Mucosa of descending colon (tissue), 3 donors: ENCODE results near the gene BOC. TPM values are rescaled to one million over a fixed set of nuclear protein-coding genes. Genes with fewer than 3 reads are reported as not detected.

Experiments
- ATAC-seq: fragments of 200-7000 bp; cut with Tn5 transposase; one replicate; pipeline ENCODE4 v1.9.1; 2020; ENCODE audit warnings: mild to moderate bottlenecking, moderate library complexity
- DNase-seq, 3 donors: peaks; one replicate each; pipeline ENCODE4 v3.0.0-alpha.2; 2020
- H3K36me3 ChIP-seq: fragments of 200-600 bp; one replicate; pipeline ENCODE4 v1.8.0; 2021; ENCODE audit warnings: low read depth, mild to moderate bottlenecking
- H3K4me1 ChIP-seq: fragments of 200-600 bp; one replicate; pipeline ENCODE4 v1.8.0; 2021; ENCODE audit warnings: low read depth, mild to moderate bottlenecking
- H3K4me3 ChIP-seq: fragments of 200-600 bp; one replicate; pipeline ENCODE4 v1.8.0; 2021; ENCODE audit warnings: mild to moderate bottlenecking
- H3K9me3 ChIP-seq: fragments of 200-600 bp; one replicate; pipeline ENCODE4 v1.8.0; 2021; ENCODE audit warnings: mild to moderate bottlenecking
- CTCF ChIP-seq: fragments of 200-600 bp; IDR thresholded peaks from one replicate; pipeline ENCODE4 v1.8.0; 2022; ENCODE audit warnings: antibody characterized with exemption, mild to moderate bottlenecking
- intact Hi-C, 2 donors: fragments of 100-400 bp; cut with DNase I in 1 of 2; cut with micrococcal nuclease in 1 of 2; formaldehyde crosslinking; loops; one replicate each; pipeline versions ENCODE4 v1.11.0 to v1.11.1; 2022; cut with DNase I, micrococcal nuclease
- total RNA-seq, 3 donors: library from RNA; stranded (reverse); fragmentation: NEBNext Ultra II Directional in 2 of 3; extraction: Animal tissue kit (Norgen Biotek cat#: 25700) in 2 of 3; gene quantifications; one replicate each; pipeline versions ENCODE4 v1.2.1 to v1.2.4, GENCODE V29; 2021 to 2023
- donor health status: DM: no; HTN: no; CAD: no; lungs with moderate emphysema.
- donor health status: DM: no; HTN: no; CAD: no.
- donor health status: DM: no; HTN: yes; CAD: no.

BOC gene
- total RNA-seq, 3 donors from 2014 or later, result 4.9 to 70.9 (median 12.1) TPM

- intact Hi-C loops, result no loop called here
- H3K36me3 ChIP-seq, result no peaks in the 10 kb centered on the region
- no peak for TF ChIP-seq CTCF
- peaks cover 14% of the 10 kb centered on the region for H3K9me3 ChIP-seq
- DNase-seq, result no peak
- no peak overlapping the region for H3K4me3 ChIP-seq
- no peak for ATAC-seq
- no peaks in the 10 kb centered on the region for H3K4me1 ChIP-seq
Measured at GRCh38 chr3:113310960-113311359, 99.6 kb downstream of the BOC start.

- intact Hi-C loops, result no loop called here
- no peak overlapping the region for H3K4me3 ChIP-seq
- no peaks in the 10 kb centered on the region for H3K4me1 ChIP-seq
- DNase-seq (no peak), ATAC-seq (no peak)
- peaks cover 14% of the 10 kb centered on the region for H3K9me3 ChIP-seq
- no peaks in the 10 kb centered on the region for H3K36me3 ChIP-seq
- TF ChIP-seq CTCF, result no peak
Measured at GRCh38 chr3:113312416-113312815, 101.1 kb downstream of the BOC start.

- no peaks in the 10 kb centered on the region for H3K4me1 ChIP-seq
- TF ChIP-seq CTCF, result no peak
- DNase-seq (no peak), ATAC-seq (no peak)
- intact Hi-C loops, result no loop called here
- no peaks in the 10 kb centered on the region for H3K36me3 ChIP-seq
- H3K4me3 ChIP-seq, result no peak overlapping the region
- peaks cover 14% of the 10 kb centered on the region for H3K9me3 ChIP-seq
Measured at GRCh38 chr3:113314923-113315322, 103.6 kb downstream of the BOC start.

- no peak for DNase-seq
- no peak overlapping the region for H3K4me3 ChIP-seq
- no peaks in the 10 kb centered on the region for H3K4me1 ChIP-seq
- no peak for ATAC-seq
- no peaks in the 10 kb centered on the region for H3K36me3 ChIP-seq
- no peak for TF ChIP-seq CTCF
- H3K9me3 ChIP-seq, result no peaks in the 10 kb centered on the region
- intact Hi-C loops, result no loop called here
Measured at GRCh38 chr3:113329757-113330156, 118.4 kb downstream of the BOC start.

- intact Hi-C loops, result no loop called here
- no peak overlapping the region for H3K4me3 ChIP-seq
- TF ChIP-seq CTCF, result no peak
- ATAC-seq, result no peak
- H3K9me3 ChIP-seq, result no peaks in the 10 kb centered on the region
- no peak for DNase-seq
- no peaks in the 10 kb centered on the region for H3K36me3 ChIP-seq
- no peaks in the 10 kb centered on the region for H3K4me1 ChIP-seq
Measured at GRCh38 chr3:113330742-113331141, 119.4 kb downstream of the BOC start.

- intact Hi-C loops, result no loop called here
- ATAC-seq, result no peak
- no peak for TF ChIP-seq CTCF
Measured at GRCh38 chr3:113331187-113331586, 119.8 kb downstream of the BOC start.

More at GRCh38 chr3:113331187-113331586, 119.8 kb downstream of the BOC start:
- H3K4me3 ChIP-seq, result no peak overlapping the region
- no peaks in the 10 kb centered on the region for H3K36me3 ChIP-seq
- H3K9me3 ChIP-seq, result no peaks in the 10 kb centered on the region
- no peak for DNase-seq
- H3K4me1 ChIP-seq, result no peaks in the 10 kb centered on the region
